K562 (cell line): ENCODE data around the gene LIMS2.

Source experiments
- BCOR ChIP-seq: fragments of 450-650 bp; IDR thresholded peaks from 2 replicates; pipeline ENCODE4 v1.6.1; 2016
- EGR1 ChIP-seq: fragments of 450-650 bp; conservative IDR thresholded peaks from 2 replicates; pipeline ENCODE4 v1.6.1; 2017; ENCODE audit warnings: mild to moderate bottlenecking
- EZH2 ChIP-seq: IDR thresholded peaks from 2 replicates; pipeline ENCODE4 v1.6.1; 2012; ENCODE audit warnings: low read depth, mild to moderate bottlenecking, inconsistent platforms, low read length, borderline replicate concordance
- POLR2A ChIP-seq: fragments of 450-650 bp; conservative IDR thresholded peaks from 2 replicates; pipeline ENCODE4 v1.6.1; 2016
- RAD21 ChIP-seq, 2 experiments: fragments of 250-450 bp in 1 of 2; fragments of 450-650 bp in 1 of 2; sonication (Bioruptor Pico) in 1 of 2; formaldehyde crosslinking in 1 of 2; IDR thresholded peaks in 1 of 2; conservative IDR thresholded peaks in 1 of 2; 2 replicates each; pipeline versions ENCODE4 v1.4.0 to v1.8.0; 2020 to 2022; ENCODE audit warnings: mild to moderate bottlenecking in 2 of 2, moderate library complexity in 1 of 2
- SIRT6 ChIP-seq: IDR thresholded peaks from one replicate; pipeline ENCODE4 v1.6.1; 2012; ENCODE audit warnings: low read depth, mild to moderate bottlenecking, control low read depth, inconsistent platforms, low read length, moderate library complexity
- ZKSCAN8 ChIP-seq: fragments of 200-800 bp; sonication (Bioruptor generic); IDR thresholded peaks from 2 replicates; pipeline ENCODE4 v1.6.1; 2016; ENCODE audit warnings: missing genetic modification characterization, missing compliant biosample characterization
- ZNF232 ChIP-seq: sonication (generic); formaldehyde crosslinking; IDR thresholded peaks from 2 replicates; pipeline ENCODE4 v1.8.0; 2022; ENCODE audit warnings: mild to moderate bottlenecking, missing genetic modification reagents
- ZNF76 ChIP-seq: fragments of 250-450 bp; sonication (Bioruptor Pico); IDR thresholded peaks from 2 replicates; pipeline ENCODE4 v1.4.0; 2020; ENCODE audit warnings: mild to moderate bottlenecking, moderate library complexity, borderline replicate concordance
- TF ChIP-seq, protein P1 (sequence below): fragments of 450-650 bp; formaldehyde crosslinking; IDR thresholded peaks from 2 replicates; pipeline ENCODE4 v1.4.0; 2022; ENCODE audit warnings: missing genetic modification characterization
- TF ChIP-seq, protein P2 (sequence below), 3 experiments: IDR thresholded peaks in 2 of 3; conservative IDR thresholded peaks in 1 of 3; 2 replicates each; pipeline ENCODE4 v1.5.1; 2011 to 2012; ENCODE audit warnings: low read length in 3 of 3, mild to moderate bottlenecking in 3 of 3, control low read depth in 2 of 3, improper control_type of control experiment in 1 of 3, inconsistent platforms in 1 of 3, low read depth in 1 of 3, mixed read lengths in 1 of 3, moderate library complexity in 1 of 3; ENCODE audit not compliant: insufficient read depth in 2 of 3

DNA sequence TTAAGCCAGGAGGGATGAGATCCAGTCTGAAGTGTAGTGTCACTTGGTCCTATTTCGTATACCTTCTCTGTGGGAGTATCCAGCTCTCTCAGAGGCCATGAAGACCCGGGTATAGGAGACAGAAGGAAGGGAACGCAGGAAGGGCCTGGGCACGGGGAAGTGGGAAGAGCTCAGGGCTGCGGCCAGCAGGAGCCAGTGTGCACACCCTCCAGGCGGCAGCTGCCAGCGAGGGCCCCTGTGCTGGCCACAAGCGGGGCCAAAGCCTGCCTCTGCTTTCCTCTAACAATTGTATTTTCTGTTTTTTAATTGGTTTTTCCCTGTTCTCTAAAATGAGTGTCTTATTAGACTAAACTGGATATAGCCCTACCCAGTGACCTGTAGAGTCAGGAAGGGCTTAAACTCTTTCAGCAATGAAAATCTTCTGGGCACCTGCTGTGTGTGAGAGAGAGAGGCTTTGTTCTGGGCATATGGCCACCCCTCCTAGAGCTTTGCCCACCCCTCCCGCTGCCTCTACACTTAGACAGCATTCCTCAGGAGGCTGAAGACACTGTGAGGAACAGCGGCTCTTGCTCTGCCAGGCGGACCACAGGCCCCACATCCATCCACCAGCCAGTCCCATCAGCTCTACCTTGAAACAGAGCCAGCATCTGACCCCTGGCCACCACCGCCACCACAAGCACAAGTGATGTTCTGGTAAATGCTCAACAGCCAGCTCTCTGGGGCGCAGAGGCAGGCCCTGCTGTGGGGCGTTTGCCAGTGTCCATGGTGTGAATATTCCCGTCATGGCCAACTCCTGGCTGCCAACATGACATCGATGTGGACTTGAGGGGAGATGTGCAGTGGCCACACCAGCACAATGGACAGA, 19.9 kb downstream of the LIMS2 start:
- TF ChIP-seq ZNF232 (no peak), RAD21 (CRISPR knock-in tag; conservative IDR thresholded peaks at IDR 0.05 in 1 of 2, IDR thresholded peaks at IDR 0.05 in 1 of 2) (no peak), EGR1 (no peak), ZKSCAN8 (CRISPR knock-in tag) (no peak), EZH2 (no peak), SIRT6 (no peak), BCOR (no peak), POLR2A (no peak), ZNF76 (CRISPR knock-in tag) (no peak)
- TF ChIP-seq, protein P1, sequence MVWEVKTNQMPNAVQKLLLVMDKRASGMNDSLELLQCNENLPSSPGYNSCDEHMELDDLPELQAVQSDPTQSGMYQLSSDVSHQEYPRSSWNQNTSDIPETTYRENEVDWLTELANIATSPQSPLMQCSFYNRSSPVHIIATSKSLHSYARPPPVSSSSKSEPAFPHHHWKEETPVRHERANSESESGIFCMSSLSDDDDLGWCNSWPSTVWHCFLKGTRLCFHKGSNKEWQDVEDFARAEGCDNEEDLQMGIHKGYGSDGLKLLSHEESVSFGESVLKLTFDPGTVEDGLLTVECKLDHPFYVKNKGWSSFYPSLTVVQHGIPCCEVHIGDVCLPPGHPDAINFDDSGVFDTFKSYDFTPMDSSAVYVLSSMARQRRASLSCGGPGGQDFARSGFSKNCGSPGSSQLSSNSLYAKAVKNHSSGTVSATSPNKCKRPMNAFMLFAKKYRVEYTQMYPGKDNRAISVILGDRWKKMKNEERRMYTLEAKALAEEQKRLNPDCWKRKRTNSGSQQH (CRISPR knock-in tag), result no peak
- TF ChIP-seq, protein P2, sequence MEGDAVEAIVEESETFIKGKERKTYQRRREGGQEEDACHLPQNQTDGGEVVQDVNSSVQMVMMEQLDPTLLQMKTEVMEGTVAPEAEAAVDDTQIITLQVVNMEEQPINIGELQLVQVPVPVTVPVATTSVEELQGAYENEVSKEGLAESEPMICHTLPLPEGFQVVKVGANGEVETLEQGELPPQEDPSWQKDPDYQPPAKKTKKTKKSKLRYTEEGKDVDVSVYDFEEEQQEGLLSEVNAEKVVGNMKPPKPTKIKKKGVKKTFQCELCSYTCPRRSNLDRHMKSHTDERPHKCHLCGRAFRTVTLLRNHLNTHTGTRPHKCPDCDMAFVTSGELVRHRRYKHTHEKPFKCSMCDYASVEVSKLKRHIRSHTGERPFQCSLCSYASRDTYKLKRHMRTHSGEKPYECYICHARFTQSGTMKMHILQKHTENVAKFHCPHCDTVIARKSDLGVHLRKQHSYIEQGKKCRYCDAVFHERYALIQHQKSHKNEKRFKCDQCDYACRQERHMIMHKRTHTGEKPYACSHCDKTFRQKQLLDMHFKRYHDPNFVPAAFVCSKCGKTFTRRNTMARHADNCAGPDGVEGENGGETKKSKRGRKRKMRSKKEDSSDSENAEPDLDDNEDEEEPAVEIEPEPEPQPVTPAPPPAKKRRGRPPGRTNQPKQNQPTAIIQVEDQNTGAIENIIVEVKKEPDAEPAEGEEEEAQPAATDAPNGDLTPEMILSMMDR (IDR thresholded peaks at IDR 0.05 in 2 of 3, conservative IDR thresholded peaks at IDR 0.05 in 1 of 3; ENCODE audit: insufficient read depth in 2 of 3, low read depth in 1 of 3, low read length in 3 of 3), result no peak
